ENCODE results near the gene SYTL4. TPM values are rescaled to one million over a fixed set of nuclear protein-coding genes. Genes with fewer than 3 reads are reported as not detected.

Gene SYTL4
- total RNA-seq, 2 donors from 2014 or later = not detected

DNA sequence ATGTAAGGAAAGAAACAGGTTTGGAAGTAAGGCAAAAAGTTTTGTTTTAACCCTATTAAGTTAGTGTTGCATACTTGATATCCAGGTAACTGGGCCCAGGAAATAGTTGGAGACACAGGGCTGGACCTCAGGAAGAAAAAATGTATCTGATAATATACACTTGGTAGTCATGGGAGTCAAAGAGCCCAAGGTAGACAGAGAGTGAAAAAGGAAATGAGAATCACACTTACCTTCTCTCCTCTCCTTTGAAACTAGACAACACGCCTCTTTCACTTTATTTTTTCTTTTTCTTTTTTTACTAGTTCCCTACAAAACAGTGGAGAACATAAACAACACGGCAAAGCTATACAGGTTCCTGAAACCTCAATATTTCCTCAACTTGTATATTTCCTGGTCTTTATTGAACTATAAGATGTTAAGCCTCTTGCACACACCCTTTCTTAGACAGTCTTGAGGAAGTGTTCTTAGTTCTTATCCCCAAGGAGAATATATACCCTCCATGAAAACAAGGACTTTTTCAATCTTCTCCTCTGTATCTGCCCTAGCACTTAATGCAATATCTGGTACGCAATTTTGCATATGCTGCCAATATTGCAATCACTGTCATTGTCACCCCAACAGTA lies 27.2 kb downstream of the SYTL4 start:
- Mint-ChIP-seq H3K27ac (no peak overlapping the region), H3K9me3 (no peaks in the 10 kb centered on the region), H3K36me3 (no peaks in the 10 kb centered on the region)
- no peak for DNase-seq (ENCODE audit: low spot score in 2 of 2)
- ATAC-seq = no peak

DNA sequence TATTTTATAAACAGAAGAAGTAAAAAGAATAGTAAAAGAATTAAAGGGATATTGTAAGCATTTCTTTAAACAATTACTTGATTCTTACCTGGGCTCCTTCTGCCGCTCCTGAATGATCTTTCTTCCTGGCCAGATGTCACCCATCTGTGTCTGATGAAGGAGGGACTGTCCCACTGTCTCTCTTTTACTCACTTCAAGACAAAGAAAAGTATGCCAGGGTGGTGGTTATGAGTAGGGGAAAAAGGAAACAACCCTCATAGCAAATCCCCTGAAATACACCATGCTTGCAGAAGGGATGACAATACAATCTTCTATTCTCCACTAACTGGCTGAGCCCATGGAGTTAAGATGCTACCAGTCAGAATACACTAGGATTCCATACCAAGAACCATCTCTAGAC lies 31.1 kb downstream of the SYTL4 start:
- no peaks in the 10 kb centered on the region for H3K36me3 Mint-ChIP-seq
- no peak overlapping the region for H3K27ac Mint-ChIP-seq
- ATAC-seq = peak; percentile 50 to 77

DNA sequence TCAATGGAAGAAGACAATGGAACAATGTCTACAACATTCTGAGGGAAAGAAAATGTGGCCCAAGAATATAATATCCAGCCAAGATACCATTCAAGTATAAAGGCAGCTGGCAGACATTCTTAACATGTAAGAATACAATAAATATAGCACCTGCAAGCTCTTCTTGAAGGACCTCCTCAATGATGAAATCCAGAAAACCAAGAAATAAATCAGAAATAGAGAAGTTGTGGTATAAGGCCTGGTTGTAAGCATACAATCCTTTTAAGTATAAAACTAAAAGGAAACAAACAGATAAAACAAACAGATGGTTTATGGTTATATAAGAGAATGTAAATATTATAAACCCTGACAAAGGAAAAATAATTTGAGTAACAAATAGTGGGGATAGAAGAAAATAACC lies 33.4 kb downstream of the SYTL4 start:
- DNase-seq (ENCODE audit: low spot score in 2 of 2) (no peak), ATAC-seq (no peak)
- no peaks in the 10 kb centered on the region for H3K36me3 Mint-ChIP-seq
- H3K9me3 Mint-ChIP-seq = no peaks in the 10 kb centered on the region
- H3K27ac Mint-ChIP-seq = no peak overlapping the region

More for the DNA sequence above, 31.1 kb downstream of the SYTL4 start:
- no peak for DNase-seq (ENCODE audit: low spot score in 2 of 2)
- no peaks in the 10 kb centered on the region for H3K9me3 Mint-ChIP-seq

DNA sequence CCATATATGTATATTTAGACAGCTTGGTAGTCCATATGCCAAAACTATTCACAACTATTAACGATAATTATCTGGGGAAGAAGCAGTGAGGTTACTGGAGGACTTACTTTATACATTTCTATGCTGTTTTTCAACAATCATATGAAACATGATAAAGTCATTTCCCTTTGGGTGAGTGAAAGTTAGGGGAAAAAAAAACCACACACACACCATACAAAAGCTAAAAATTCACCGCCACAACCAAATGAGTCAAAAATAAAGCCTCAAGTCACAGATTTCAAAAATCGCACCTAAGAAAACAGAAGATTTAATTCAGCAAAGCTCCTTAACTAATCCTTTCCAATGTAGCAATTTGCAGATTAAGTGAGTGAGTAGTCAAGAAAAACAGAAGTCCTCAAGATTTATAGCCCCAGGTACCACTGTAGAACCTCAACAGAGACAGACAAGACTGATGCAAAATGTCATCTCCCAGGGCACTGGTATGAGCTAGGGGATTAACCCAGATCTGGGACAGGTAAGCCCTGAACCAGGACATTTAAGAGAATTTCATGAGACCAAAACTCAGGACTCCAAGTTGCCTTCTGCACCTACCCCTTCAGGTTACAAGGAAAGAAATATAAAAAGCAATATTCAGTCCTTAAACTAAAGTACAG lies 35.1 kb downstream of the SYTL4 start:
- ATAC-seq = peak in 1 of 2 donors; percentile 67
- no peak overlapping the region for H3K27ac Mint-ChIP-seq
- H3K36me3 Mint-ChIP-seq = no peaks in the 10 kb centered on the region
- DNase-seq (ENCODE audit: low spot score in 2 of 2) = no peak
- H3K9me3 Mint-ChIP-seq = no peaks in the 10 kb centered on the region

DNA sequence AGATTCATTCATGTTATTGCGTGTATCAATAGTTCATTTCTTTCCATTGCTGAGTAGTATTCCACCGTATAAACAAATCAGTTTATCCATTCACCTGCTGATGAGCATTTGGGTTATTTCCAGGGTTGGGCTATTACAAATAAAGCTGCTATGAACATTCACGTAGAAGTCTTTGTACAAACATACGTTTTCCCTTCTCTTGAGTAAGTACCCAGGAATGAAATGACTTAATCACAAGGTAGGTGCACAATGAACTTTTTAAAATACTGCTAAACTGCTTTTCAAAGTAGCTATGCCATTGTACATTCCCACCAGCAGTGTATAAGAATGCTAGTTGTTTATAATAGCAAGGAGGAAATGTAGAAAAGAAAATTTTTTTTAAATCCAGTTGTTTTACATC lies 35.9 kb downstream of the SYTL4 start:
- no peak overlapping the region for H3K27ac Mint-ChIP-seq
- ATAC-seq (no peak), DNase-seq (ENCODE audit: low spot score in 2 of 2) (no peak)
- no peaks in the 10 kb centered on the region for H3K36me3 Mint-ChIP-seq
- H3K9me3 Mint-ChIP-seq = no peaks in the 10 kb centered on the region

DNA sequence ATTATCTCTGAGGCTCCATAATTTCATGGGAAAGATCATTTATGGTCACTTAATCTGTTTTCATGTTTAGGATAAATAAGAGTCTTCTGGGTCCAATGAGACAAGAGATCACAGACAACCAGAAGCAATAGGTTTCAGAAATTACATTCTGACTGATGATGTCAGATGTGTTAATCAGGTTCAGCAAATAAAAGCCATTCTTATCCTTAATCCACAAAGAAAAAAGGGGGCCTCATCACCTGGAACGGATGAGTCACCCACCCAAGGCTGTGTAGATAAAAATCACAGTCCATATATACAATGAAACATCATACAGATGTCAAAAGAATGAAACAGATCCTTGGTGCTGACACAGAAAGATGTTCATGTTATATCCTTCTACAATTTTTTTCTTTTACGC lies 36.6 kb downstream of the SYTL4 start:
- no peak overlapping the region for H3K27ac Mint-ChIP-seq
- H3K36me3 Mint-ChIP-seq = no peaks in the 10 kb centered on the region
- DNase-seq (ENCODE audit: low spot score in 2 of 2) = no peak
- H3K9me3 Mint-ChIP-seq = no peaks in the 10 kb centered on the region
- peak in 1 of 2 donors; percentile 81 for ATAC-seq

DNA sequence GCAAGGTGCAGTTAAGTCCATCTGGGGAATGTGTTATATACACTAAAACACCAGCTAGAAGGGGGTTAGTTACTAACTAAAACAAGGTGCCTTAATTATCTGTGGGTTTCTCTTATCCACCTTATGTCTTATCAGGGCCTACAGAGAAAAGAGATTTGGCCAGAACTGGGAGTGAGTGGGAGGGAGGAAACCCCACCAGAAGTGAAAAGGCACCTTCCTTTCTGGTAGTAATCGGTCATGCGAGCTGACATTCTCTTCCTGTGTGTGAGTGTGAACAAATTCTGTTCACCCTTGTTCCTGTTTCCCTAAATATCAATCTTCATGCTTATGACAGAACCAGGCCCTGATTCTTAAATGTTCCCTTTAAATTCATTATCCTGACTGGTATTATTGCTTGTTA lies 44.4 kb downstream of the SYTL4 start:
- ATAC-seq (peak; percentile 37 to 38), DNase-seq (ENCODE audit: low spot score in 2 of 2) (no peak)
- H3K9me3 Mint-ChIP-seq = no peaks in the 10 kb centered on the region
- peak overlapping the region in 1 of 2 donors; percentile 80 for H3K27ac Mint-ChIP-seq
- no peaks in the 10 kb centered on the region for H3K36me3 Mint-ChIP-seq

DNA sequence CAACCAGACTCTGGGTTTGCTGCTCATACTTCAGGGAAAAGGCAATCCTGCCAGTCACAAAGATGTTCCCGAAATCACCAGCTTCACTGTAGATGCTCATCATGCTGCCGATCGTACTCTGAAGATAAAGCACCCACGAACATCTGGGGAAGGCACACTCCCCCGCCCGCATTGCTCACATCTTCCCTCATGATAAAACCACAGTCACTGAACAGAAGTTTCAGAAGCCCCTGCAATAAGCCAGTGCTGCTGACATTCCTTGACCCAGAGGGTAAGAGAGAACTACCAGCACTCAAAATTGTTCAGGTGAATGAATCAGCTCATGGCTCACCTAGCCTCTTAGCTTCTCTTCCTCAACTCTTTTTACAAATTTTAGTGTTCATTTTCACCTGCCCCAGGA lies 44.8 kb downstream of the SYTL4 start:
- DNase-seq (ENCODE audit: low spot score in 2 of 2) (no peak), ATAC-seq (peak; percentile 54 to 62)
- H3K9me3 Mint-ChIP-seq = no peaks in the 10 kb centered on the region
- H3K27ac Mint-ChIP-seq = peak overlapping the region in 1 of 2 donors; percentile 80
- no peaks in the 10 kb centered on the region for H3K36me3 Mint-ChIP-seq

DNA sequence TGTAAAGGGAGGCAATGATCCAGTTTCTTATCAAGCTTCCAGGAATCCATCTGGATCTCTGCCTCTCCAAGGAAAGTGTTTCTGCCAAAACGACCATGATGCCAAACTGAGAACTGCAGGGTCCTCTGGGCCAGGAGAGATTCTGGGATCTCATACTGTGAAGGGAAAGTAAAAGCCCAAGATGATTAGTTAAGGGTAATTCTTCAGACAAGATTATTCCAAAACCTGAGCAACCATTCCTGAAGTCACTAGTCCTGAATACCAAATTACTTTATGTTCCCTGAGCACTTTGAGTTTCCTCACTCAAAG lies 46.0 kb downstream of the SYTL4 start:
- no peak overlapping the region for H3K27ac Mint-ChIP-seq
- H3K9me3 Mint-ChIP-seq = no peaks in the 10 kb centered on the region
- no peak for DNase-seq (ENCODE audit: low spot score in 2 of 2)
- peak in 1 of 2 donors; percentile 13 for ATAC-seq
- no peaks in the 10 kb centered on the region for H3K36me3 Mint-ChIP-seq

DNA sequence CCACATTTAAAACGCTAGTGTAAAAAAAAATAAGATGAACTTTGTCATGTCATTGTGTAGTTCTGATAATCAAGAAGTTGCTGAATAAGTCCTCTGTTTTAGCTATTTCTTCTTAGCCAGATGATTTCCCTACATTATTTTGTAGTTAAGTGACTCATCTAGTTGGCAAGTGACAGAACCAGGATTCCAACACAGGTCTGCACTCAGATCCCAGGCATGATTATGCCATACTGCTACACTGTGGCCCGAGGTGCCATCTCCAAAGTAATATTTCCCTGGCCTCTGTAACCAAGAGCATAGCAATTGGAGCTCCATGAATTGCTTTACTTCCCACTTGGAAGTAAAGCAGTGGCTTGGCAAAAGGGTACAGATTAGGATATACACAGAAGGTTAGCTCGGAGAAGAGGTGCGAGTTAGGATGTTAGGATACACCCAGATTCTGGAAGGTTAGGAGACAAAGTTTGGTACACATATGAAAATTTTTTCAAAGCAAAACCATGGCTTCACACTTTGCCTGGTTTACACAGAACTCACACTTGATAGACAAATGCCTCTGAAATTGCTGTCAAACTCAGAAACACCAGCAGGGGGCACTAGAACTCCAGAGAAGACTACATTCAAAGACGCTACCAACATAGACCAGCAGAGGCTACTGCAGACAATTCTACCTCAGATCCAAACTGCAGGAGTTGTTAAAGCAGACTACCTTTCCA lies 46.5 kb downstream of the SYTL4 start:
- DNase-seq (ENCODE audit: low spot score in 2 of 2) (peak in 1 of 2 donors; percentile 62), ATAC-seq (peak; percentile 67 to 83)
- H3K9me3 Mint-ChIP-seq = no peaks in the 10 kb centered on the region
- no peaks in the 10 kb centered on the region for H3K36me3 Mint-ChIP-seq
- H3K27ac Mint-ChIP-seq = no peak overlapping the region

DNA sequence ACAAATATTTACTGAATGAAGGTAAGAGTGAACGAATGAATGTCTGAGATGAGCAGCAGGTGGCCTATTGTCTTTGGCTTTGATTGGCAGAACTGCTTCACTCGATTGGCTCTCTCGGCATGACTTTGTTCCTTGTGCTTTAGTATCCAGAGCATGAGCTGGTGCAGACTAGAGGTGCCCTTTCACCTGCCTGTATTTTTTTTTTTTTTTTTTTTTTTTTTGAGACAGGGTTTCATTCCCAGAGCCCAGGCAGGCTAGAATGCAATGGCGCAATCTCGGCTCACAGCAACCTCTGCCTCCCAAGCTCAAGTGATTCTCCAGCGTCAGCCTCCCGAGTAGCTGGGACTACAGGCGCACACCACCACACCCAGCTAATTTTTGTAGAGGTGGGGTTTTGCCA lies 49.0 kb downstream of the SYTL4 start:
- no peak overlapping the region for H3K27ac Mint-ChIP-seq
- no peak for ATAC-seq

DNA sequence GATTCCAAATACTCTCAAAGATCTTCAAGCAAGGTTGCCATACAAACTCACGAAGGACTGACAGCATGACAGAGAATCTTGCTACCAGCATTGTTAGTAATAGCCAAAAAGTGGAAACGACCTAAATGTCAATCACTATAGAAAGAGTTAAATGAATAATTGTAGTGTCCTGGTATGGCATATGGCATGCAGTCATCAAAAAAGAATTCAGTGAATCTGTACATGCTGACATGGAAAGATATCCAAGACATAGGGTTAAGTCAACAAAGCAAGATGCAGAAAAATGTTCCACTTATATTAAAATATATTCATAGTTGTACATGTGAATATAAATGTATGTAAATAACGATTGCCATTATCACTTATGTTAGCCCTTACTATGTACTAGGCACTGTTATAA lies 50.3 kb downstream of the SYTL4 start:
- DNase-seq (ENCODE audit: low spot score in 2 of 2) (no peak), ATAC-seq (no peak)
- Mint-ChIP-seq H3K27ac (no peak overlapping the region), H3K36me3 (no peaks in the 10 kb centered on the region), H3K9me3 (no peaks in the 10 kb centered on the region)

More for the DNA sequence above, 49.0 kb downstream of the SYTL4 start:
- Mint-ChIP-seq H3K36me3 (no peaks in the 10 kb centered on the region), H3K9me3 (no peaks in the 10 kb centered on the region)
- no peak for DNase-seq (ENCODE audit: low spot score in 2 of 2)

DNA sequence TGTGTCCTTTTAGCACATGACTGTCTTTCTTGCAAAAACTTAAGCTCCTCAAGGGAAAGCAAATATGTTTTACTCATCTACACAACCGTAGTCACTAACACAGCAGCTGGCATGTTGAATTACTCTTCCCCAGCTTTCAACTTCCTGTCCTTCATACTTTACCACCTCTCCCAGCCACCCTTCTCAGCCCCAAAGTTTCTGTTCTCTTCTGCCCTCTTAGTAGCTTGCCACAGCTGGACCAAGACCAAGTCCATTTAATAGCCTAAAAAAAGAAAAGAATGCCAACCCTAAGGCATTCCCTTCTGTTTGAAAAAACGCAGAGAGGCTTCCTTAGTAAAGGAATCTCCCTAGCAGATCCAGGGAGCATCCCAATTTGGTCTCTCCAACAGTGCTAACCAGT lies 51.2 kb downstream of the SYTL4 start:
- DNase-seq (ENCODE audit: low spot score in 2 of 2) (no peak), ATAC-seq (no peak)
- no peaks in the 10 kb centered on the region for H3K36me3 Mint-ChIP-seq

DNA sequence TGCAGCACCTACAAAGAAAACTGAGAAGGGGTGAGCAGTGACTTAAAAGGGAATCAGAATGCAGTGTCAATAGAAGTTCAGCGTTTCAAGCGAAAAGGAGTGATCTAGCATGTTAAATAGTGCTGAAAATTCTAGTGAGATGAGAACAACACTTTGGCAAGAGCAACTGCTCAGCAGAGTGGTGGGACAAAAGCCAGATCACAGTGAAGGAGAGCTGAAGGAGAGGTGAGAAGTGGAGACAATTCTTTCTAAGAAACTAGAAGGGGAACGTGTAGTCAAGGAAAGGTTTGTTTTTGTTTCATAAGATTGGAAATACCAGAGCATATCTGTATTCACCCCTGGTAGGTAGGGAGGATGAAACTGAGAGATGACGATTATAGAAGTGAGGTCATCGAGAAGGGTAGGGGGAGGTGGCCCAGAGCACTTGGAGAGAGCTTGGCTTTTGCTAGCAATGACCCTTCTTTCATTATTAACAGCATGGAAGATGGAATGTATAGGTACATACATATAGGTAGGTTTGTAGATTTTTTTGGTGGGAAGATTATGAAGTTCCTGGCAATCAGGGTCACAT lies 54.2 kb downstream of the SYTL4 start:
- DNase-seq (ENCODE audit: low spot score in 2 of 2) (no peak), ATAC-seq (no peak)
- Mint-ChIP-seq H3K27ac (no peak overlapping the region), H3K36me3 (no peaks in the 10 kb centered on the region), H3K9me3 (no peaks in the 10 kb centered on the region)

More for the DNA sequence above, 51.2 kb downstream of the SYTL4 start:
- Mint-ChIP-seq H3K9me3 (no peaks in the 10 kb centered on the region), H3K27ac (no peak overlapping the region)

DNA sequence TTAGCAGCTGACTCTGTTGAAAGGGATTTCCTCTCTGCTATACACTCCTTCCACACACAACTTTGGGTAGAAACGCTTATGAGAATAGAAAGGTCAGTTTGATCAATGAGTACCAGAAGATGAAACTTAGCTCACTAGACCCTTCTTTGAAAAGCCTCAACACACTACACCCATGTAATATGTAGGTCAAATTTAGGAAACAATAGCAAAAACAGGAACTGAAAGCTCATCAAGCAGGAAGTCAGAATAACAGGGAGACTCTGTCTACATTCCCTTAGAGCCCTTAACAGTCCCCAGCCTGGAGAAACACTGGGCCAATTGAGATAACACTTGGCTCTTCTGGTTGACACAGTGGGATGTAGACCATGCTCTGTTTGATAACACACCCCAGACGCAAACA lies 57.2 kb downstream of the SYTL4 start:
- Mint-ChIP-seq H3K9me3 (no peaks in the 10 kb centered on the region), H3K27ac (no peak overlapping the region), H3K36me3 (no peaks in the 10 kb centered on the region)
- DNase-seq (ENCODE audit: low spot score in 2 of 2) = no peak
- no peak for ATAC-seq

DNA sequence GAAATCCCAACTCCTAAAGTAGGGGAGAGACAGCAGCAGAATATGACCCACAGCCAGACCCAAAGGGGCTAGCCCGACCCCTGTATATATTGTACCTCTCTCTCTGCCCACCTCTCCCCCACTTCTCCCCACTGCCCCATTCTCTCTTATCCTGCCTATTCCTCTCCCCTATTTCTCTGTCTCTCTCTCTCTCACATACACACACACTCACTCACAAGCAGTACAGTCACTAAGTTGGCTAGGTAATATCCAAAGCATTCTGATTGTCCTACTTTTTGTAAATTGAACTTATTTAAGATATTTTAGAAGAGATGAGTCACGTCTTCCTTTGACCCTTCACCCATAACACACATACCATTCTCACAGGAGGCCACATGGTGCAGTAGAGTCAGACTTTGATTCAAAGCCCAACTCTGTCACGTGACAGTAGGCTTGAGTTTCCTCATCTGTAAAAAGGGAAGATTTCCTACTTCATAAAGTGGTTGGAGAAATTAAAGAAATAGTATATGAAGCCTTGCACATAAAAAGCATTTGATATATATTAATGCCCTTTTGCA lies 58.4 kb downstream of the SYTL4 start:
- no peak for ATAC-seq
- Mint-ChIP-seq H3K27ac (no peak overlapping the region), H3K36me3 (no peaks in the 10 kb centered on the region), H3K9me3 (no peaks in the 10 kb centered on the region)
- no peak for DNase-seq (ENCODE audit: low spot score in 2 of 2)

DNA sequence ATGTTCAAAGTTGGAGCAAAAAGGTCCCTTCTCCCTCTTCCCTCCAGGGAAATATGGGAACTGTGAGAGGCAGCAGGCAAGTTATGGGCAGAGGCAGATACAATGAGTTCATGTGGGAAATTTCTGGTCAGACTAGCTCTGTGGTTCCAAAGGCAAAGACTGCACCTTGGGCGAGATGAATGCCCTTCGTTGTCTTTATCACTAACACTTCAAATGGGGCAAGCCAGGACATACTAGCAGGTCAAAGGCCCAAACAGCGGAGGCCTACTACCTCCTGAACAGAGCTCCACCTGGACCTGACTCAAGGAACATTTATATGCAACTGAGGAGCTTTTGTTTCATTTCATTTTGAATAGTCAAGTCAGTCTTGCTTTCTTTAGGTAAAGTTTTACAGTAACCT lies 59.0 kb downstream of the SYTL4 start:
- no peak overlapping the region for H3K27ac Mint-ChIP-seq
- DNase-seq (ENCODE audit: low spot score in 2 of 2) (no peak), ATAC-seq (no peak)
- no peaks in the 10 kb centered on the region for H3K36me3 Mint-ChIP-seq
- no peaks in the 10 kb centered on the region for H3K9me3 Mint-ChIP-seq

All from activated naive CD4-positive, alpha-beta T cell treated with anti-CD3 and anti-CD28 coated beads, Interleukin-2, amount 50 U/mL, for 72 hours (primary cell).